SK-MEL-5 (cell line): ENCODE data around the gene WWC1. TPM values are rescaled to one million over a fixed set of nuclear protein-coding genes. Genes with fewer than 3 reads are reported as not detected.

Experiments used
- DNase-seq: peaks from one replicate; pipeline ENCODE4 v3.0.0-alpha.2; 2016; ENCODE audit warnings: low read depth, low spot score
- in situ Hi-C: cut with HindIII; loops from 2 replicates; pipeline ENCODE4 v1.10.0; 2016; ENCODE audit warnings: low sequenced_read_pairs, high pct_unique_total_duplicates, low pct_unique_long_range_greater_than_20kb
- total RNA-seq: library from RNA; depleted of rRNA; stranded (reverse); fragments of >200 nt; shearing (Covaris generic); gene quantifications from 2 replicates; pipeline ENCODE4 v1.2.3, GENCODE V29; 2014

WWC1 gene
- total RNA-seq, 1 experiment from 2014 or later, result 12.7 TPM

DNA sequence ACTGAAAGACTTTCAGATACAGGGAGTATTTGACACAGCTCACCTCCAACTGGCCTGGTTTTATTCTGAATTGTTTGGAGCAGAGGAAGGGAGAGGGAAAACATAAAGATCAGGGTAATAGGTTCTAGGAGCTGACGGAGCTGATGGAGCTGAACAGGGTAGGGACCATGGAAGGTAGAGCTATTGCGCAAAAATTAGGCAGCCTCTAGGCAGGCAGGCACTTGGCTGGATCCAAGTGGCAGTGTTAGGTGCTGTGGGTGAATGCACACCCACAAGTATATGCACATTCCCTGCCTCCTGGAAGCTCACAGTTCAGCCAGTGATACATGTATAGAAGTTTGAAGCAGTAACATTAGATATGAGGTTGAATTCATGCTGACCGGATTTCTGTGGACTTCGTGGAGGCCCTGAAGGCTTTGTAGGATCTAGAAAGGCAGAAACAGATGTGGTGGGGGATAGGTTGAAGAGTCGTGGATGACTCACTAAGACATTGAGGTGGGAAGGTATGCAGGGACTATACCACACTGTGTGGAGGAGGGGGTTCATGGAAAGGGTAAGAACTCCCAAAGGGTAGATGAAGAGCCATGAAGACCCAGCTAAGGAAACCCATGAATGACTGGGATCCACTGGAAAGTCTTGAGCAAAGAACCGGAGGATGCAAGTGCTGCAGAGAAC is 50.8 kb downstream of the WWC1 start:
- no peak for DNase-seq
- in situ Hi-C loops, result no loop called here

DNA sequence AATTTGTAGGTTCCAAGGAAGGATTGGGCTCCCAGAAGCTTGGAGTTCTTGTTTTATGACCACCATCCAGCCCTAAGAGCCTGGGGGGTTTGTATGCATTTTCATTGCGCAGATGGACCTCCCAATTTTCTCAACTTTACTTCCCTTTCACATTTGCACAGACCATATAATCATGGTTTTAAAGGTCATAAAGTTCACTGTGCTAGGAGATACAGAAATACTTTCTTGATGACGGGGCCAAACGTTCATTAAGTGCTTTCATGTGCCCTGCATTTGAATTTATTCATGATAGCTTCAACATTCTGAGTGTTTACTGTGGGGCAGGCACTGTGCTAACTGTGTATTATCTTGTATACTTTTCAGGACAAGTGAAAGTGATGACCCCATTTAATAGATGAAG is 51.5 kb downstream of the WWC1 start:
- no peak for DNase-seq
- in situ Hi-C loops, result no loop called here

DNA sequence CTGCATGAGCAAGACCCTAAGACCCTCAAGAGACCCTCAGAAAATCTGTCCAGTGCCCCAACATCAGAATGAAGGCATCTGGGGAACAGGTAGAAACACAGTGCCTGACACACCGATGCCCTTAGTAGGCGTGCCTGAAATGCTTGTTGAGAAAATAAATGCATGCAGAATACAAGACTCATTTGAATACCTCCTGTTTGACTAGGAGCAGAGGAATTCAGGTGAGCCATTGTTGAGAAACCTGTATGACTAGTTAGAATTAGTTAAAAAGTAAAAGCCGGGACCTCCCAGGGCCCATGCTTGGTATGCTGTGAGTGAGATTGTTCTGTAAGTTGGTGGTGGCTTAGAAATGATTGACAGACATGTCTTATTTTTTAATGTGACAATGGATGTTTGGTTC is 55.0 kb downstream of the WWC1 start:
- no peak for DNase-seq
- in situ Hi-C loops, result no loop called here

DNA sequence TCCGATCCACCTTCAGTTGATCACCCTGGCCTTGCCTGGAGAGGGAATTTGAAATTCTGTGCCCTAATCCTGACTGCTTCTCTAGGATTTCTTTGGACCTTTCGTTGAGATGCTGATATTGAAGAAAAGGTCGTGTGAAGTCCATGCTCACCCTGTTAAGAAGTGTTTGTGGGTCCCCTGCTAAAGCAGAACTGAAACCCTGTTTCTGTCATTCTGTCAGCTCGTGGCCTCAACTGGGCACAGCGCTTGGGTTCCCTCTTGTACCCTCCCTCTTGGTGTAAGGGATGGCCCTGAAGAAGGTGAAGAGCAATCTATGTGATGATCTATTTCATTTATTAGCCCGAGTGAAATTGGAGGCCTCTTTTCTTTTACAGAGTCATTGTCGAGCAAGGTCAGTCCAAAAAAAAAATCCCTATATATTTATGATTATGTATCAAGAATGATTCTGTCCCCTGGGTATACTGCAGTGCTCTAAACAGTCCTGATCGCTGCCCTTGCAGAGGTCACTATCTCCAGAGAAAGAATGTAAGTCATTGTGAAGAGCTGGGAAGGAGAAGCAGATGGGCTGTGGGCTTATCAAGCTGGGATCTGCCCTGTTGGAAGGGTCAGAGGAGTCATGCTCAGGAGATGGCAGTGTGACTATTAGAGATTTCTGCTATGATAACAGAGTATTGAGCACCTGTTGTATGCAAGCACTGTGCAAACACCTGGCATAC is 56.1 kb downstream of the WWC1 start:
- in situ Hi-C loops, result no loop called here
- no peak for DNase-seq

DNA sequence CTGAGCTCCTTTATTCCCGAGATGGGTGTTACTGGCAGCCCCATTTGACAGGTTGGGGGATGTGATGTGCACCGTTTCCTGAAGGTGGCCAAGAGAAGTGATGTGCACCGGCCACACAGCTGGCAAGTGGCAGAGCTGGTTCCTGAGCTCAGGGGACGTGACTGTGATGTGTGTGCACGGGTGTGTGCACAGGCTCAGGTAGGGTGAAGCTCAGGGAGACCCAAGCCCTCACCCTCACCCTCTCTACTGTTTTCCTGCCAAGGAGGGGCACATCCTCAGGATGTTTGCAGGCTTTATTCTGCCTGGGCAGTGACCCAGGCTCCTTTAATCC is 56.6 kb downstream of the WWC1 start:
- in situ Hi-C loops, result no loop called here
- DNase-seq, result no peak

DNA sequence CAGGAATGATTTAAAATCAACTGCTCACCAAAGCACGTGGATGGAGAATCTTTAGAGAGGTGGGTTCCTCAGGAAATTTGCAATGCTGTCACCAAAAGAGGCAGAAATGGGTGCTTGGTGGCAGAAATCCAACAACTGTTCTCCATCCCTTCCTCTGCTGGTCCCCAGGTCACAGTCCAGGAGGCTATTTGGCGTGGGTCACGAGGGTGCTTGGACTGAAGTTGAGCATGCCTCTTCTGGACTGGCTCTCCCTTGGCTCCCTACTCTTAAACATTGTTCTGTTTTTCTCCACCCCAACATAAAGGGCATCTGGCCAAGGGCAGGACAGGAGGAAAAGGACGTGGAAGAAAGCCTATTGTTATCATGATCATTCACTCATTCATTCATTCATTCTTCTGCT is 58.9 kb downstream of the WWC1 start:
- in situ Hi-C loops, result no loop called here
- DNase-seq, result no peak

DNA sequence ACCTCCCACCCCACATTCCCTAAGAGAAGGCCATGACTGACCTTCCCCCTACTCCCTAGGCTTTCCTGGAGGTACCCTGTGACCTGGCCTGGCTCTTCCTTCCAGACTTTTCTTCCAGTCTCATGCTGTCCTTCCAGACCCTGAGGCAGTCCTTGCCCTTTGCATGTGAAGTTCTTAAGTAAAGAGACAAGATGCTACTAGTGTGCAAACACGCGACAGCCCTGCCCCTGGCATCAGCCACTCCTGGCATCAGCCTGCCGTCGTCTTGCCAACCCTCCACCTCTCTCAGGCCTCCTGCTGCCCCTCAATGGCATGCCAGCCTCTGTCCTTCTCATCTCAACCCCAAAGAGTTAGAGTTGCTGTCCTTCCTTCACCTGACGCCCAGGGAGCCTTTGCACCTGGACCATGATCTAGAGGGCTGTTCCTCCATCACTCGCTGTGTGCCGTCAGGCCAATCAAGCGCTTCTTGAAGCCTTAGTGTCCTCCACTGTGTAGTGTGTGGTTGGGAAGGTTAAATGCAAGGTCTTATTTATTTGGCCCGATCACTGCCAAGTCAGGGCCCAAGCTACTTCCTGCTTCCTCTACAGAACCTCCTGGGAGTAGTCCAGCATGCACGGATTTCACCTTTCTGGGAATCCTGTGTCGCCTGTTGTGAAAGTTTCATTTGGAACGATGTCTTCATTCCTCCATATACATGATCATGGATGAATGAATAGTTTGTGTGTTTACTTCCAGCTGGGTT is 61.9 kb downstream of the WWC1 start:
- in situ Hi-C loops, result no loop called here
- peak; percentile 45 for DNase-seq

DNA sequence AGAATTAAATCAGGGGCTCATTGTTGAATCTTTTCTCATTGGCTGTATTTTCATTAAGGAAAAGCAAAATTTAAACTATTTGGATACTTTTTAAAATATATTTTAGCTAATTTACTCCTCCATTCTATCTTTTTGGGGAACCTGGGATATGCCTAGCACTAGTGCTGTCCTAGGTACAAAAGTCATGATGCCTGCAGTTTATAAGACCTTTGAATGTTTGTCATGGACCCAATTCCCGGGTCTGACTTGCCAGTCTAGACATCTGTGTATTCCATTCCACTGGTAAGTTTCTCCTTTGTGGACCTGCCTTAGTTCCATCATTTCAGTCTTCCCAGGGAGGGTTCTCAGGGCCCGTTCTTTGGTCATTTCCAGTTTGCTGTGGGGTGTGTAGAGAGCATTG is 63.0 kb downstream of the WWC1 start:
- DNase-seq, result no peak
- in situ Hi-C loops, result no loop called here

DNA sequence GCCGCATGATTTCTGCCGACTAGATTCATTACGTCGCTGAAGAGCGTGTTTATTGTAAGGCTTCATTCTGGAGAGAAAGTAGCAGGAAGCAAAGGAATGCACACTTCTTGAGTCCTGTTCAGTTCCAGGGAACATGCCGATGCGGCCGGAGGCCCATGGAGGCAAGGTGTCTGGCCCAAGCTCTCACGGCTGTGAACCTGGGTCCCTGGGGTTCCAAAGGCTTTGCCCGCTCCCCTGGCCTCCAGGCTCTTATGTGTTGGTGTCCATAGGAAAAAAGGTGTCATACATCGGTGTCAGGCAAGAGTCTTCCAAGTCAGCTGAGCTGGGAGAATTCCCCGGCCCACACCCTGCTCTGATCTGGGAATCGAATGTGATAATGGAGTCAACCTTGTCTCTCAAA is 64.7 kb downstream of the WWC1 start:
- no peak for DNase-seq
- in situ Hi-C loops, result no loop called here

DNA sequence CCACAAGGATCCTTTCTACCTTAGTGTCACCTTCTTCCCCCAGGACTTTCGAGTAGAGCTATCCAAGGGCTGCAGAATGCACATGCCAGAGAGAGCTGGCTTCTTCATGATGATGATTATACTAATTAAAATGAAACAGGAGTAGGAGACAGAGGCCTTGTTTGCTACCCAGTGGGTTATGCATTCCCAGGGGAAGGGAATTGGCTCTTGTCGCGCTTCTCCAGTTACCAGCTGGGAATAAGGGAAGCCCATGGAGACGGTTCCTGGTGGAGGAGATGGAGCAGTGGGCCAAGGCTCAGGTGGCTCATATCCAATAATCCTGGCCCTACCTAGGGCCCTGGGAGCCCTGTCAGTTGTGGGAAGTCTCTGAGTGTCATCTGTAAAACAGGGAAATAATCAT is 65.1 kb downstream of the WWC1 start:
- in situ Hi-C loops, result no loop called here
- DNase-seq, result no peak

DNA sequence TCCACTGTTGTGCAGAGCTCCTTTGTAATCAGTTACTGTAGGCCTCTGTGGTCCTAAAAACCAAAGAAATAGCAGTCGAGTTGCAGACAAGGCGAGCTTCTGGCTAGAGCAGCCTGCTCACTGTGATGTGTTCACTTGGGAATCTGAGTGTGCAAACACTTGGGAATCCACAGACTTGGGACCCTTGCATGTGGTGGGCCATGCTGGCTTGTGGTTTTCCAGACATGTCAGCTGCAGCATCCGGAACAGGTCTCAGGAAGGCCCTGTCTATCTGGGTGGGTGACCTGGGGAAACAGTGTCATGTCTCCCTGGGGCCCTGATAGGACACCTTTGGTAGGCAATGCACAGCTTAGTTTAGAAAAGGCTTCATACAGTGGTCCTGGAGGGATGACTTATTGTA is 66.4 kb downstream of the WWC1 start:
- in situ Hi-C loops, result no loop called here
- DNase-seq, result no peak

DNA sequence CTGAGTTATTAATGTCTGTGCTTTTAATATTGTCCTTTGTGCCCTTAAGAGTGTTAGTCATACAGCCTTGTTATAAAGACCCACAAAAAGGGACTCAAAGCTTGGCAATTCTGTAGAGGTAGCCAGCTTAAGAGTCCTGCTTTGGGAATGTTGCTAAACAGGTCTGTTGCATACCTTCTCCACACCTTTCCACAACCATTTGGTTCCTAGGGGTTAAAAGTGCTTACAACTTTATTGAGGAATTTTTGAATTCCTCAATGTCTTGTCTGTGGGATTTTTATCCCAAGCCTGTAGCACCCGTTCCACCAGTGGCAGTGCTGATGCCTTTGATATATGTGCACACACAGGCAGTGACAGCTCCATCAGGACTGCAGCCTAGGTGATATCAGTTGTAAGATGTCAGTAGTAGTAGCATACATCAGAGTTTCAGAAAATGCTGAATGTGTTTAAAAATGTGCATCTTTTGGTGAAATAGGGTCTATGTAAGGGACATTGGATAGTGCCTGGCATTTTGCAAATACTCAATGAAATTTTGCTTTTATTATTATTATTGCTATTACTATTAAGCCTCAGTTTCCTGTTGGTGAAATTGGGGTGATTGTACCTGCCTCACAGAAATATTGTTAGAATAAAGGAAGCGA is 68.5 kb downstream of the WWC1 start:
- no peak for DNase-seq
- in situ Hi-C loops, result no loop called here

DNA sequence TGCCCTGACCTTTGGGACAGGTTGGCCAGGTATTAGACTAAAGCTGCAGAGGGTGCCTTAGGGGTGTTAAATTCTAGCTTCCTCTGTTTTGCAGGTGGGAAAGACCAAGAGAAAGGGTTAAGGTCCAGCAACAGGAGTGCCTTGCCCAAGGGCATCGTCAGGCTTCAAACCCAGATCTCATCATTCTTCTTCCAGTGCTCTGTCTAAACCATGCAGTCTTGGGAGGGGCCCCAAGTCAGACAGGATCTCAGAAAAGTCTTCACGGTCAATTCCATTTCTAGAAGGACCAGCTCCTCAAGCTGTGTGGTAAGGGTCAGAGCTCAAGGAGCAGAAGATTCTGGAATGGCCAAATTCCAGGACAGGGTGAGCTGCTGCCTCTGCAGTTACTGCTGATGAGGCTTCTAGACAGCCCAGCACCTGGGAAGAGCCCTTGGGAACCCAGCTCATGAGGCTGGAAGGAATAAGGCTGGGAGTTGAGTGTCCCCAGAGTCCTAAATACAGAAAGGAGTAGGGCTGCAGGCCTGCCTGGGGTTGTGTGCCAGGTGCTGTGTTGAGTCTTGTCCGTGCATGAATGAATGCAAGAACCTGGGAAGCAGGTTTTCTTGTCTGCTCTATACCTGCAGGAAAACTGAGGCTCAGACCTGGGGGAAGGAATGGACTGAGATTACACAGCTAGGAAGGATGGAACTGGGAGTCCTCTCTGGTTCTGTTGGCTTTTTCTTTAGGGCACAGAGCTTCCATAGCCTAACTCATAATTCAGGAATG is 69.3 kb downstream of the WWC1 start:
- no peak for DNase-seq
- in situ Hi-C loops, result no loop called here

DNA sequence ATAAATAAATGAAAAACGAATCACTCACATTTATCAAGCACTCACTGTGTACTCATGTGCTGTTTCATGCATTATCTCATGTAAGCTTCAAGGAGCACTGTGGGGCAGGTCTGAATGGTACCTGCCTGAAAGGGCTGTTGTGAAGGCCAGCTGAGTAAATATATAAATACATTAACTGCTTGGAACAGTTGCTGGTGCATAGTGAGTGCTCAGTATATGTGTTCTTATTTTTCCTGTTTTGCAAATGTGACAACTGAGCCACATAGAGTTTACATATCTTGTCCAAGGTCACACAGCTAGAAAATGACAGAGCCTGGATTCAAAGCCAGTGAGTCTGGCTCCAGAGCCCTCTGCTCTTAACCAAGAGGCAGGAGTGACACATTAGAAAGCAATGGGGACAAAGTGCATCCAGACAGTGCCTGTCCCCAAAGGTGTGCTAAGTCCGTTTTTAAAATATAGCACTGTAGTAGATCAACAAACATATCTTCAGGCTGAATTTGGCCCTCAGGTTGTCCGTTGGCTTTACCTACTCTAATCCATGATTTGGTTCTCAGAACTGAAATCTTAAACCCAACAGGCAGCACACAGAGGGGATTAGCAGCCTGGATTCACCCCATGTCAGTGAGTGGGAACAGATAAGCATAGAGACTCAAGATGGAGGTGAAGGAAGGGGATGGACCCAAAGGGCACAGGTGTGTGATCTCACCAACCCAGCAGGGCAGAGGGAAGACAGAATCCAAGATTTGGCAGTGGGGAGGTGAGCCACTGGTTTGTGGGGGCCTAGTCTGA is 70.8 kb downstream of the WWC1 start:
- in situ Hi-C loops, result no loop called here
- no peak for DNase-seq

DNA sequence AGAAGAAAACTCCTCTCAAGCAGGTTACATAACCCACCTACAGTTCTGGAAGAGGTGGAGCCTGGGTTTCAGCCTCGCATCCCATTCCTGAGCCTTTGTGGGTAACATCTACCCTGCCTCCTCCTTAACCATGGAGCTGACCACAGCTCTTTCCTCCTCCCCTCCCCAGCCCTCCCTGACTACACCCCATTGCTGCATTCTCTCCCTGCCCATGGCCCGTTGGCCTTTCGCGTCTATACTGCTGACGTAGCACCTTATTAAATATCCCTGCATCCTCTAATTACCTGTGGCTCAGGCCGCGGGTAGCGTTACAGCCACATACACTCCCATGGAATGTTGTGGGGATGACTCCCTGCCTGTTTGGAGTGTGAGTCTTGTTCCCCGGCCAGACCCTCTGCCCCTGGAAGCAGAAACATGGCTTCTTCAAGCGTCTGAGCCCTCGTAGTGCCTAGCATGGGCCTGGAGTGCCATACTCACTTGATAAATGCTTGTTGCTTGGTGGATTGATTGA is 72.8 kb downstream of the WWC1 start:
- in situ Hi-C loops, result no loop called here
- DNase-seq, result no peak

DNA sequence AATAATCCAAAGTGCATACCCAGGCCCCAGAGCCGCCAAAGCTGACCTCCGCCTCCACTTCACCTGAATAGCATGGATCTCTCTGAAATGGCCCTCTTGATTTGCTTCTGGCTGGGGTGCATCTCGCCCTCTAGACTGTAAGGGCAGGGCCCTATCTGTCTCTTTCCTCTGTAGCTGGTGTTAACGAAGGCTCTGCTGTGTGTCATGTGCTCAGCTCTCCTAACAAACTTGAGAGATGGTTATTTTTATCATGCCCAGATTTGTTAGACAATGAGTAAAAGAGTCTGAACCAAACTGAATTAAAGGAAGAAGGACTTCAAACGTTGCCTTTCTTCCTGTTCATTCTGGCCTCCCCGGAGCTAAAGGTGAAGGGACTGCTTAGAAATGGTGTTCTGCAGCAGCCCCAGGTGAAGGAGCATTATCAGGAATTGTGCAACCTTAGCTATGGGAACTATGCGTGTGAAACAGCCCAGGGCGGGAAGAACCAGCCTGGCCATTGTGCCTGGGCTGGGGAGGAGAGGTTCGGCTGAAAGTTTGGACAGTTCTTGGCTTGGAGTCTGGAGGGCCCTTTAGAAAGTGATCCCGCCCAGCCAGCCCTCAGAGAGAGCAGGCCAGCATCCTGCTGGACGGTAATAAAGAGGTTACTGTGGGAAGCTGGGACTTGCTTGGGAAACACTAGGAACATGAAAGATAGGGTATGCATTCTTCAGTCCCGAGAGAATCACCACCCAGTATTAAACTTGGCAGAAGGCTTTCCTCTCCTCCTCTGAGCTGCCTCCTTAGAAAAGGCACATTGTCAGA is 73.5 kb downstream of the WWC1 start:
- in situ Hi-C loops, result no loop called here

More for the DNA sequence above, 73.5 kb downstream of the WWC1 start:
- peak; percentile 73 for DNase-seq
